A549 treated with Mapracorat at 1 μM for 4 hours (cell line): Measurements from ENCODE around the gene PLAC8L1. TPM values are rescaled to one million over a fixed set of nuclear protein-coding genes. Genes with fewer than 3 reads are reported as not detected.

ENCODE experiments used
- total RNA-seq: library from RNA; stranded (reverse); fragments of 200-300 nt; extraction: Qiagen RNA extraction; gene quantifications from 5 replicates; pipeline ENCODE4 v1.2.3, GENCODE V29; 2022

The PLAC8L1 gene, protein sequence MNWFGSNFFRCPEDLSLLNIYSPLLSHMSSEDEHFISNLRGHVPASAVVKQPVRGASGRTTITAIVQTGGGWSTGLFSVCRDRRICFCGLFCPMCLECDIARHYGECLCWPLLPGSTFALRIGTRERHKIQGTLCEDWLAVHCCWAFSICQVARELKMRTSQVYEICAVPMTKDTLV
- not detected in 5 replicates for total RNA-seq

GRCh38 chr5:146105477-146105876 is at the start of gene PLAC8L1:
Gene PLAC8L1, minus strand, starts transcription at chr5:146105577. Its CDS starts 1,266 bp downstream, at chr5:146104311.

Other genes starting within 250 kb of the PLAC8L1 start
- gene GRXCR2, start 232.6 kb downstream of the PLAC8L1 start, total RNA-seq: not detected in 5 replicates
- gene SH3RF2, start 169.0 kb downstream of the PLAC8L1 start, total RNA-seq: 2.0 to 2.9 TPM (median 2.2 TPM) in 5 replicates
- gene LARS1, start 77.1 kb upstream of the PLAC8L1 start, total RNA-seq: 50.0 to 57.3 TPM (median 53.7 TPM) in 5 replicates
- 10.4 to 11.7 TPM (median 11.2 TPM) in 5 replicates for gene RBM27, start 98.0 kb upstream of the PLAC8L1 start, total RNA-seq
- 0.07 to 0.26 TPM (median 0.09 TPM) in 5 replicates for gene POU4F3, start 233.3 kb upstream of the PLAC8L1 start, total RNA-seq